CD8-positive, alpha-beta memory T cell (primary cell): ENCODE measurements around the gene PPP6R1. TPM values are rescaled to one million over a fixed set of nuclear protein-coding genes. Genes with fewer than 3 reads are reported as not detected.

Experiments used
- CTCF ChIA-PET: fragments of 350-600 bp; sonication (Branson Sonifier 250); formaldehyde crosslinking; loops from one replicate; lab custom pipeline; 2021; ENCODE audit warnings: antibody characterized with exemption; lab: Charles Lee
- POLR2A ChIA-PET: fragments of 350-600 bp; sonication (Branson Sonifier 250); formaldehyde crosslinking; loops from one replicate; lab custom pipeline; 2021; ENCODE audit warnings: antibody characterized with exemption; lab: Charles Lee
- DNase-seq, 5 donors: peaks; one replicate each; pipeline versions ENCODE4 v3.0.0 to v3.0.0-alpha.2; 2020 to 2022; ENCODE audit warnings: mixed read lengths in 1 of 5
- H3K27ac ChIP-seq: one replicate; pipeline ENCODE4 v1.7.0; 2013; ENCODE audit warnings: low read depth, mild to moderate bottlenecking, low read length, moderate library complexity
- H3K27me3 ChIP-seq: 2 replicates; pipeline ENCODE4 v1.7.0; 2013; ENCODE audit warnings: low read length, mild to moderate bottlenecking; ENCODE audit not compliant: insufficient read depth, poor library complexity, severe bottlenecking
- H3K36me3 ChIP-seq: 2 replicates; pipeline ENCODE4 v1.7.0; 2013; ENCODE audit warnings: mild to moderate bottlenecking, low read length, moderate library complexity; ENCODE audit not compliant: insufficient read depth
- H3K4me1 ChIP-seq: 2 replicates; pipeline ENCODE4 v1.7.0; 2013; ENCODE audit warnings: mild to moderate bottlenecking, low read length, moderate library complexity; ENCODE audit not compliant: insufficient read depth
- H3K4me3 ChIP-seq: 2 replicates; pipeline ENCODE4 v1.7.0; 2013; ENCODE audit warnings: mild to moderate bottlenecking, low read length
- H3K9me3 ChIP-seq: 2 replicates; pipeline ENCODE4 v1.7.0; 2013; ENCODE audit warnings: mild to moderate bottlenecking, low read length
- H3K27ac Mint-ChIP-seq, 8 donors: one replicate each; pipeline ENCODE4 v1.8.0; 2020 to 2021; ENCODE audit warnings: mixed read lengths in 8 of 8, mild to moderate bottlenecking in 6 of 8, inconsistent platforms in 3 of 8, moderate library complexity in 3 of 8
- H3K27me3 Mint-ChIP-seq, 2 donors: one replicate each; pipeline ENCODE4 v1.8.0; 2020 to 2021; ENCODE audit warnings: mixed read lengths in 2 of 2, mild to moderate bottlenecking in 1 of 2, moderate library complexity in 1 of 2
- H3K36me3 Mint-ChIP-seq, 3 donors: one replicate each; pipeline ENCODE4 v1.8.0; 2020 to 2021; ENCODE audit warnings: mixed read lengths in 3 of 3, inconsistent platforms in 1 of 3, mild to moderate bottlenecking in 1 of 3
- H3K4me1 Mint-ChIP-seq, 3 donors: one replicate each; pipeline ENCODE4 v1.8.0; 2020 to 2021; ENCODE audit warnings: mixed read lengths in 3 of 3, inconsistent platforms in 1 of 3, mild to moderate bottlenecking in 1 of 3
- H3K4me3 Mint-ChIP-seq, 7 donors: one replicate each; pipeline ENCODE4 v1.8.0; 2020 to 2021; ENCODE audit warnings: mixed read lengths in 7 of 7, mild to moderate bottlenecking in 6 of 7, moderate library complexity in 4 of 7, inconsistent platforms in 2 of 7
- H3K9me3 Mint-ChIP-seq, 5 donors: one replicate each; pipeline ENCODE4 v1.8.0; 2020 to 2022; ENCODE audit warnings: mixed read lengths in 5 of 5, mild to moderate bottlenecking in 3 of 5, moderate library complexity in 2 of 5, inconsistent platforms in 1 of 5
- polyA plus RNA-seq: library from polyadenylated mRNA; unstranded; fragments of 300-500 nt; fragmentation: Illumina TruSeq; gene quantifications from one replicate; pipeline ENCODE4 v1.2.3, GENCODE V29; 2021
- total RNA-seq, 2 experiments: library from RNA; stranded (reverse); gene quantifications; one replicate each; pipeline ENCODE4 v1.2.3, GENCODE V29; 2021

PPP6R1 gene
- total and polyA plus RNA-seq, 3 experiments from 2014 or later = 143 to 225 (median 216) TPM

DNA sequence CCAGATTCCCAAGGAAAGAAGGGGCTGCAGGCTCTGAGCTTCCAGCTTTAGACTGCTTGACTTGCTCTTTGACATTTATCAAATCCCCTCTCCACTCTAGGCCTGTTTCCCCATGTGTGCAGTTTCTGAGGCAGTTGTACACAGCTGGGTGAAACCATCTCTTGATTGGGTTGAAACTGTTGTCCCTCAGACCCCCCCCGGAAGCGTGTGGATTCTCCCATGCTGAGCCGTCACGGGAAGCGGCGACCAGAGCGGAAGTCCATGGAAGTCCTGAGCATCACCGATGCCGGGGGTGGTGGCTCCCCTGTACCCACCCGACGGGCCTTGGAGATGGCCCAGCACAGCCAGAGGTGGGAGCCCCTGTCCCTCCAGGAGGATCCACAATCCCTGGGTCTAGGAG is 44.7 kb upstream of the PPP6R1 start:
- Histone ChIP-seq H3K4me1 (peaks cover 14% of the 10 kb centered on the region), H3K4me3 (no peak overlapping the region), H3K36me3 (no peaks in the 10 kb centered on the region), H3K9me3 (no peaks in the 10 kb centered on the region), H3K27me3 (no peaks in the 10 kb centered on the region), H3K27ac (no peak overlapping the region)
- peaks cover 10 to 16% (median 12%) of the 10 kb centered on the region in 3 donors for H3K4me1 Mint-ChIP-seq
- POLR2A ChIA-PET = interaction anchor here (0.6 kb wide), 1 partner anchor 139 kb away, joined by 4 read pairs; no protein-coding TSS in a partner anchor
- H3K27me3 Mint-ChIP-seq = peaks cover 0 to 2% of the 10 kb centered on the region in 2 donors
- CTCF ChIA-PET = interaction anchor here (0.6 to 3.8 kb wide), 3 partner anchors 11 to 143 kb away, joined by 3 to 36 read pairs (median 3); no protein-coding TSS in a partner anchor
- no peaks in the 10 kb centered on the region for H3K36me3 Mint-ChIP-seq
- no peak overlapping the region for H3K27ac Mint-ChIP-seq
- H3K9me3 Mint-ChIP-seq = no peaks in the 10 kb centered on the region
- no peak overlapping the region for H3K4me3 Mint-ChIP-seq
- DNase-seq = no peak

DNA sequence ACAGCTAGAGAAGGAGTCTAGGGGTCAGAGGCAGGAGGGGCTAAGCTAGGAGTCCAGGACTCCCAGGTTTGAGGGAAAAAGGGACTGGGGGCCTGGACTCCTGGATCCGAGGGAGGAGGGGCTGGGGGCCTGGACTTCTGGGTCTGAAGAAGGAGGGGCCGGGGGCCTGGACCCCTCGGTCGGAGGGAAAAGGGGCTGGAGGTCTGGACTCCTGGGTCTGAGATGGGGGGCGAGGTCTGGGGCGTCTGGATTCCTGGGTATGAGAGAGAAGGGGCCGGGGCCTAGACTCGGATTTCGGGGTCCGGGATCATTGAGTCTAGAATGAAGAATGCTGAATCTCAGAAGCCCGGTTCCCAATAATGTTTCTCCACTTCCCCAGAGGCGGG is 43.5 kb upstream of the PPP6R1 start:
- CTCF ChIA-PET = interaction anchor here (0.8 to 4.1 kb wide), 15 partner anchors 10 to 330 kb away, joined by 3 to 36 read pairs (median 5); partner anchors contain the start of genes KMT5C, PPP6R1 and TMEM238
- no peaks in the 10 kb centered on the region for H3K36me3 Mint-ChIP-seq

DNA sequence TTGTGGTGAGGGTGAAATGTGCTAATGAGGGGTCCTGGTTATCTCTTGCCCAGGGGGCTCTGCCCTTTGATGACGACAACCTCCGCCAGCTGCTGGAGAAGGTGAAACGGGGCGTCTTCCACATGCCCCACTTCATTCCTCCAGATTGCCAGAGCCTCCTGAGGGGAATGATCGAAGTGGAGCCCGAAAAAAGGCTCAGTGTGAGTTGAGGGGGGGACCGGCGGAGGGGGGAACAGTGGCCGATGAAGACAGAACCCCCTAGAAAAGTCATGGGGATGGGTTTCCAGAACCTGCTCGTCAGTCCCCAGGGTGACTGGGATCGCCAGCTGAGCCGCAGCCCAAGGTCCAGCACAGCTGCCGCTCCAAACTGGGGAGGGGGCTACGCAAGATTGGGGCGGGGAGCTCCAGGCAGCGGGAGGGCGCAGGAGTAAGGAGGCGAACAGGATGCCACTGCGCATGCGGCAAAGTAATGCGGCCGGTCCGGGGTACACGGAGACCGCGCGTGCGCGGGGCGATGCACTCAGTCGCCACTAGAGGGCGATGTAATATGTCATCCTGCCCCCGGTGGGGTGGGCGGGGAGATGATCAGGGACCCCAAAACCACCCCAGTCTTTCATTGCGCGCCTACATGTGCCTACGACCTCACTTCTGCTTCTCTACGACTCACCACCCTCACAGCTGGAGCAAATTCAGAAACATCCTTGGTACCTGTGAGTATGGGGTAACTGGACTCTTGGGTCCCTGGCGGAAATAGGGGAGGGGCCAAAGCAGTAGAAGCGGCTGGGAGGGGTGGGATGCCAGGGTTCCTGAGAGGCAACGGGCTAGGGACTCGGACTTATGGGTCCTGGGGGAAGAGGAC is 42.9 kb upstream of the PPP6R1 start:
- H3K4me3 Mint-ChIP-seq = peak overlapping the region; percentile 50 to 92 (median 86)
- H3K27ac Mint-ChIP-seq = peak overlapping the region; percentile 80 to 98 (median 92)
- Histone ChIP-seq H3K27ac (peak overlapping the region; percentile 35), H3K4me3 (peak overlapping the region; percentile 60), H3K36me3 (no peaks in the 10 kb centered on the region), H3K27me3 (no peaks in the 10 kb centered on the region), H3K4me1 (peaks cover 14% of the 10 kb centered on the region), H3K9me3 (no peaks in the 10 kb centered on the region)
- DNase-seq = peak; percentile 88 to 95 (median 94)
- no peaks in the 10 kb centered on the region for H3K36me3 Mint-ChIP-seq
- ChIA-PET CTCF (interaction anchor here (0.6 to 4.1 kb wide), 21 partner anchors 9 to 330 kb away, joined by 3 to 36 read pairs (median 4); partner anchors contain the start of genes KMT5C, PPP6R1 and TMEM238), POLR2A (interaction anchor here (0.6 to 2.0 kb wide), 6 partner anchors 38 to 333 kb away, joined by 3 to 6 read pairs (median 4); partner anchors contain the start of genes PPP6R1 and UBE2S)
- peaks cover 13 to 19% (median 14%) of the 10 kb centered on the region in 3 donors for H3K4me1 Mint-ChIP-seq
- peaks cover 0 to 2% of the 10 kb centered on the region in 2 donors for H3K27me3 Mint-ChIP-seq
- no peaks in the 10 kb centered on the region for H3K9me3 Mint-ChIP-seq

More for the DNA sequence above, 43.5 kb upstream of the PPP6R1 start:
- Mint-ChIP-seq H3K27ac (peak overlapping the region; percentile 80 to 98 (median 92)), H3K27me3 (peaks cover 0 to 2% of the 10 kb centered on the region in 2 donors), H3K4me3 (peak overlapping the region; percentile 50 to 92 (median 86)), H3K9me3 (no peaks in the 10 kb centered on the region), H3K4me1 (peaks cover 13 to 19% (median 14%) of the 10 kb centered on the region in 3 donors)
- H3K4me1 ChIP-seq = peaks cover 14% of the 10 kb centered on the region
- H3K4me3 ChIP-seq = peak overlapping the region; percentile 60
- H3K9me3 ChIP-seq = no peaks in the 10 kb centered on the region
- POLR2A ChIA-PET = interaction anchor here (0.6 to 2.0 kb wide), 4 partner anchors 37 to 124 kb away, joined by 3 to 5 read pairs (median 4); partner anchors contain the start of gene PPP6R1
- peak overlapping the region; percentile 35 for H3K27ac ChIP-seq
- H3K36me3 ChIP-seq = no peaks in the 10 kb centered on the region
- H3K27me3 ChIP-seq = no peaks in the 10 kb centered on the region
- no peak for DNase-seq

DNA sequence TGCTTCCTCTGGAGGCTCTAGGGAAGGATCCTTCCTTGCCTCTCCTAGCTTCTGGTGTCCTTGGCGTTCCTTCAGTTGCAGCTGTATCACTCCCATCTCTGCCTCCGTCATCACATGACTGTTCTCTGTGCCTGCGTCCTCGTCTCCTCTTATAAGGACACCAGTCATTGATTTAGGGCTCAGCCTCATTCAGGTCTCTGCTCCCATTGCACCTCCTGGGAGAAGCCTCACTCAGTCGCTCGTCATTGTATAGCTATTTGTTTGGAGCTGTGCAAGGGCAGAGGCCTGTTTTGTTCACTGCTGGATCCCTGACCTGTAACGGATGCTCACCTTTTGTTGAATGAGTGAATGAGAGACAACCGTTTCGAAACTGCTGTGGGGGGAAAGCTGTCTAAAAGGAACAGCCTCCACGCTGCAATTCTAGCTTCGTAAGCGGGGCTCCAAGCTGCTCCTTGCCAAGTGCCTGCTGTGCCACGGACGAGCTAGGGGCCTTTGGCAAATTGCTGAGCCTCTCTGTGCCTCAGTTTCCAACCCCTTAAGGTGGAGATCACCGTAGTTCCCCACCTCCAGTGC is 42.2 kb upstream of the PPP6R1 start:
- ChIA-PET POLR2A (interaction anchor here (0.6 to 2.0 kb wide), 3 partner anchors 42 to 107 kb away, joined by 4 to 5 read pairs (median 5); partner anchors contain the start of genes PPP6R1 and UBE2S), CTCF (interaction anchor here (0.6 to 4.1 kb wide), 18 partner anchors 9 to 331 kb away, joined by 3 to 36 read pairs (median 4); partner anchors contain the start of genes KMT5C, PPP6R1 and TMEM238)
- H3K27me3 ChIP-seq = no peaks in the 10 kb centered on the region
- Mint-ChIP-seq H3K27me3 (peaks cover 0 to 2% of the 10 kb centered on the region in 2 donors), H3K4me3 (peak overlapping the region in 2 of 7 donors; percentile 83 to 89), H3K27ac (peak overlapping the region in 6 of 8 donors; percentile 43 to 98 (median 79)), H3K9me3 (no peaks in the 10 kb centered on the region), H3K36me3 (no peaks in the 10 kb centered on the region), H3K4me1 (peaks cover 13 to 20% (median 14%) of the 10 kb centered on the region in 3 donors)
- H3K27ac ChIP-seq = no peak overlapping the region
- no peaks in the 10 kb centered on the region for H3K36me3 ChIP-seq
- no peak overlapping the region for H3K4me3 ChIP-seq
- no peak for DNase-seq
- no peaks in the 10 kb centered on the region for H3K9me3 ChIP-seq
- H3K4me1 ChIP-seq = peaks cover 14% of the 10 kb centered on the region

DNA sequence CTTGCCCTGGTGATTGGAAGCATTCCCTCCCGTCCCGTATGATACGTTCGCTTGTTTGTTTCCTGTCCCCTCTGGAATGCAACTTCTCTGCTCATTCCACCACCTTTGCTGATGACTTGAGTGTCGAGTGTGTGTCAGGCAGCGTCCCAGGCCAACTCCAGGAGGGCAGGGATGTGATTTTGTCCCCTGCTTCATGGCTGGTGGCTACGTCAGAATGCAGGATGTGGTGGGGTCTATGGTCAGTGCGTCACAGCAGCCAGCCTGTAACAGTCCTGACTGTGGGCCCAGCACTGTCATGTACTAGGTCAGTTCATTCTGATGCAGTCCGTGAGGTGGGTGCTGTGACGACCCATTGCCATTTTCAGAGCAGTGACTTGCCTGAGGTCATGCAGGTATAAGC is 41.2 kb upstream of the PPP6R1 start:
- H3K4me3 Mint-ChIP-seq = peak overlapping the region in 2 of 7 donors; percentile 5 to 20
- no peaks in the 10 kb centered on the region for H3K9me3 Mint-ChIP-seq
- DNase-seq = no peak
- Histone ChIP-seq H3K27me3 (no peaks in the 10 kb centered on the region), H3K4me3 (no peak overlapping the region), H3K9me3 (no peaks in the 10 kb centered on the region), H3K36me3 (no peaks in the 10 kb centered on the region), H3K27ac (no peak overlapping the region), H3K4me1 (peaks cover 14% of the 10 kb centered on the region)
- CTCF ChIA-PET = interaction anchor here (2.8 to 4.1 kb wide), 2 partner anchors 38 to 84 kb away, joined by 22 to 28 read pairs; partner anchors contain the start of genes KMT5C and TMEM238
- POLR2A ChIA-PET = no interaction called here
- H3K27ac Mint-ChIP-seq = peak overlapping the region in 6 of 8 donors; percentile 21 to 98 (median 84)
- peaks cover 13 to 18% (median 14%) of the 10 kb centered on the region in 3 donors for H3K4me1 Mint-ChIP-seq
- no peaks in the 10 kb centered on the region for H3K36me3 Mint-ChIP-seq
- peaks cover 0 to 2% of the 10 kb centered on the region in 2 donors for H3K27me3 Mint-ChIP-seq

DNA sequence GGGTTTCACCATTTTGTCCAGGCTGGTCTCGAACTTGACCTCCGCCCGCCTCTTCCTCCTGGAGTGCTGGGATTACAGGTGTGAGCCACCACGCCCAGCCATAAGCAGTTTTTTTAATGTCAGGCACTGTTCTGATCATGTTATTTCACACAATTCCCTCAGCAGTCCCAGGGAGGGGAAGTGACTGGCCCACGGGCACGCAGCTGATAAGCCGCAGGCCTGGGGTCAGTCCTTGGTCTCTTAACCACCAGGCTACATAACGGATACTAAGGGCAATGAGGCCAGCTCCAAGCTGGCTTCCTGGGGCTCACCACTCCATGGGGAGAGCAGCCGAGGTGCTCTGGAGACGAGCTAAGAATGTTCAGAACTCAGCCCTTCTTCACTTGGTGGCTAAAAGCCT is 38.5 kb upstream of the PPP6R1 start:
- no peak for DNase-seq
- Mint-ChIP-seq H3K27ac (peak overlapping the region in 4 of 8 donors; percentile 60 to 90 (median 66)), H3K9me3 (no peaks in the 10 kb centered on the region), H3K36me3 (no peaks in the 10 kb centered on the region), H3K4me1 (peaks cover 13 to 18% (median 14%) of the 10 kb centered on the region in 3 donors), H3K4me3 (no peak overlapping the region), H3K27me3 (peaks cover 0 to 2% of the 10 kb centered on the region in 2 donors)
- peaks cover 12% of the 10 kb centered on the region for H3K4me1 ChIP-seq
- H3K36me3 ChIP-seq = no peaks in the 10 kb centered on the region
- no peak overlapping the region for H3K27ac ChIP-seq
- no peaks in the 10 kb centered on the region for H3K27me3 ChIP-seq
- no peak overlapping the region for H3K4me3 ChIP-seq
- ChIA-PET CTCF (no interaction called here), POLR2A (no interaction called here)
- no peaks in the 10 kb centered on the region for H3K9me3 ChIP-seq

DNA sequence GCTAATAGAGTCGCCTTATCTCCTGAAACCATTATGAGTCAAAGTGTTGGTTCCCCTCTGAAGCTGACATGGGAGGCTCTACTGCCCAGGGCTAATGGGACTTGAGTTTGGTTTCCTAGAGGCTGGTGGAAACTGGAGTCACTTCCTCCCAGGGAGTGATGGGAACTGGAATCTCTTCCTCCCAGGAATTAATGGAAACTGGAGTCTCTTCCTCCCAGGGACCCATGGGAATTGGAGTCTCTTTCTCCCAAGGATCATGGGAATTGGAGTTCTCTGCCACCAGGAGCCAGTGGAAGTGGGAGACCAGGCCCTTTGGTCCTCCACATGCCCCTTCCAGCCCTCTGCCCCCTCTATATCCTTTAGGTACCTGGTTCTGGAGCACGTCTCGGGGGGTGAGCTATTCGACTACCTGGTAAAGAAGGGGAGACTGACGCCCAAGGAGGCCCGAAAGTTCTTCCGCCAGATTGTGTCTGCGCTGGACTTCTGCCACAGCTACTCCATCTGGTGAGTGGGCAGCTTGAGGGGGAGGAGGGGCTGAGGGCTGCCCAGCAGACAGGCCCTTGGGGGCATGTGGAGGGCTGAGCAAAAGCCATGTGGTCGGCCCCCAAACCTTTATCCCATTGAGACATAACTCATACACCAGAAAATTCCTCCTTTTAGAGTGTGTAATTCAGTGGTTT is 30.4 kb upstream of the PPP6R1 start:
- Histone ChIP-seq H3K9me3 (no peaks in the 10 kb centered on the region), H3K27ac (no peak overlapping the region), H3K36me3 (no peaks in the 10 kb centered on the region), H3K4me3 (no peak overlapping the region), H3K4me1 (peaks cover 6% of the 10 kb centered on the region), H3K27me3 (no peaks in the 10 kb centered on the region)
- ChIA-PET POLR2A (no interaction called here), CTCF (interaction anchor here (0.8 kb wide), 1 partner anchor 13 kb away, joined by 3 read pairs; no protein-coding TSS in a partner anchor)
- Mint-ChIP-seq H3K4me3 (no peak overlapping the region), H3K4me1 (peaks cover 4 to 10% (median 10%) of the 10 kb centered on the region in 3 donors), H3K9me3 (no peaks in the 10 kb centered on the region), H3K27me3 (peaks cover 0 to 2% of the 10 kb centered on the region in 2 donors), H3K36me3 (no peaks in the 10 kb centered on the region), H3K27ac (no peak overlapping the region)
- DNase-seq = no peak
